Measurements from ENCODE around the gene EPN3. TPM values are rescaled to one million over a fixed set of nuclear protein-coding genes. Genes with fewer than 3 reads are reported as not detected.
A peak's percentile ranks its signal among the peaks of the same experiment; 100 is the strongest.

Gene EPN3
- total RNA-seq, 1 experiment from 2014 or later: 22.8 TPM

GRCh38 chr17:50584116-50584515 is 51.6 kb downstream of the EPN3 start:
- no peaks in the 10 kb centered on the region for H3K9me3 ChIP-seq (ENCODE audit: insufficient read depth, low read depth)
- ChIA-PET POLR2A (ENCODE audit: unreplicated experiment) (interaction anchor here (0.6 kb wide), 1 partner anchor 265 kb away, joined by 21 read pairs; no protein-coding TSS in a partner anchor), CTCF (no interaction called here)
- peaks cover 17% of the 10 kb centered on the region; the same call in 1 of the 2 replicates for H3K27me3 ChIP-seq (ENCODE audit: insufficient read depth, low read depth)
- no peak overlapping the region for H3K4me2 ChIP-seq
- no peaks in the 10 kb centered on the region for H3K9me2 ChIP-seq (ENCODE audit: insufficient read depth)
- no peak overlapping the region for H3K4me3 ChIP-seq
- H3K4me1 ChIP-seq (replicated peaks; ENCODE audit: insufficient read depth): peaks cover 10% of the 10 kb centered on the region
- TF ChIP-seq CTCF (conservative IDR thresholded peaks at IDR 0.05): no peak
- TF ChIP-seq EZH2 (IDR thresholded peaks at IDR 0.05; ENCODE audit: low read depth): no peak
- no peak overlapping the region for H2AFZ ChIP-seq
- intact Hi-C loops (cut with micrococcal nuclease; ENCODE audit: unreplicated experiment): no loop called here
- no peak overlapping the region for H3K27ac ChIP-seq
- no peaks in the 10 kb centered on the region for H3F3A ChIP-seq (ENCODE audit: insufficient read depth, low read depth)
- H3K36me3 ChIP-seq (ENCODE audit: low read depth): no peaks in the 10 kb centered on the region
- no peaks in the 10 kb centered on the region for H3K79me2 ChIP-seq (ENCODE audit: low read depth)
- no peak for DNase-seq
- BruUV-seq (replicated peaks): no TSS peak
- no peaks in the 10 kb centered on the region for H4K20me1 ChIP-seq (ENCODE audit: insufficient read depth)

- ChIA-PET CTCF (no interaction called here), POLR2A (ENCODE audit: unreplicated experiment) (no interaction called here)
- Histone ChIP-seq H3F3A (ENCODE audit: insufficient read depth, low read depth) (no peaks in the 10 kb centered on the region), H3K9me2 (ENCODE audit: insufficient read depth) (no peaks in the 10 kb centered on the region), H3K9me3 (ENCODE audit: insufficient read depth, low read depth) (no peaks in the 10 kb centered on the region), H3K36me3 (ENCODE audit: low read depth) (no peaks in the 10 kb centered on the region), H3K27me3 (ENCODE audit: insufficient read depth, low read depth) (peaks cover 11% of the 10 kb centered on the region; the same call in 1 of the 2 replicates), H4K20me1 (ENCODE audit: insufficient read depth) (no peaks in the 10 kb centered on the region), H3K4me2 (no peak overlapping the region), H3K4me1 (replicated peaks; ENCODE audit: insufficient read depth) (peaks cover 10% of the 10 kb centered on the region), H3K79me2 (ENCODE audit: low read depth) (no peaks in the 10 kb centered on the region), H3K4me3 (no peak overlapping the region), H3K27ac (no peak overlapping the region), H2AFZ (no peak overlapping the region)
- no peak for DNase-seq
- TF ChIP-seq CTCF (conservative IDR thresholded peaks at IDR 0.05) (no peak), EZH2 (IDR thresholded peaks at IDR 0.05; ENCODE audit: low read depth) (no peak)
- BruUV-seq (replicated peaks): no TSS peak
- intact Hi-C loops (cut with micrococcal nuclease; ENCODE audit: unreplicated experiment): no loop called here
Observed at GRCh38 chr17:50584749-50585148, 52.2 kb downstream of the EPN3 start.

DNA sequence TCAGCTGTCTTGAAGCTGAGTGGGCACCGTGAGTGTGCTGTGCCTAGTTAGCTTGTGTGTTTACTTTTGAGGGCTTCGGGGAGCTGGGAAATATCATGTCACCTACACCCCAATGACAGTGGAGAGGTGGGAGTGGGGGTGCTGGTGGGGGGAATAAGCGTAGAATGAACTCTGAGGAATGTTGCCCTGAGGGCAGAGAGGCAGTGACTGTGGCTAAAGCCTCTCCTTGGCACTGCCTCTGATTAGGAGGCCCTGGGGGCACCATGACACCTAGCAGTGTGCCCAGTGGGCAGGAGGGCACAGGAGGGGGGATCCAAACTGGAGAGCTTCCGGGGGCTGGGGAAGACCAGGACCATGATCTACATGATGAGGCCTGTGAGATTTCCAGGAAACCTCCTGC is 52.8 kb downstream of the EPN3 start:
- intact Hi-C loops (cut with micrococcal nuclease; ENCODE audit: unreplicated experiment): no loop called here
- Histone ChIP-seq H3F3A (ENCODE audit: insufficient read depth, low read depth) (no peaks in the 10 kb centered on the region), H3K27me3 (ENCODE audit: insufficient read depth, low read depth) (peaks cover 11% of the 10 kb centered on the region; the same call in 1 of the 2 replicates), H3K9me3 (ENCODE audit: insufficient read depth, low read depth) (no peaks in the 10 kb centered on the region), H3K27ac (no peak overlapping the region), H3K79me2 (ENCODE audit: low read depth) (no peaks in the 10 kb centered on the region), H3K4me1 (replicated peaks; ENCODE audit: insufficient read depth) (peaks cover 10% of the 10 kb centered on the region), H3K36me3 (ENCODE audit: low read depth) (no peaks in the 10 kb centered on the region), H3K4me2 (peak overlapping the region; percentile 14; the same call in 1 of the 2 replicates), H4K20me1 (ENCODE audit: insufficient read depth) (no peaks in the 10 kb centered on the region), H2AFZ (no peak overlapping the region), H3K9me2 (ENCODE audit: insufficient read depth) (no peaks in the 10 kb centered on the region), H3K4me3 (no peak overlapping the region)
- TF ChIP-seq EZH2 (IDR thresholded peaks at IDR 0.05; ENCODE audit: low read depth) (no peak), CTCF (conservative IDR thresholded peaks at IDR 0.05) (no peak)
- BruUV-seq (replicated peaks): no TSS peak
- peak; percentile 50 to 52 for DNase-seq
- ChIA-PET POLR2A (ENCODE audit: unreplicated experiment) (no interaction called here), CTCF (interaction anchor here (0.6 kb wide), 1 partner anchor 535 kb away, joined by 4 read pairs; no protein-coding TSS in a partner anchor)
